SK-N-SH treated with all-trans-retinoic acid at 6 μM for 48 hours (cell line): ENCODE data around the gene ARL4D.

Experiments used
- ATAC-seq: fragments of 200-7000 bp; cut with Tn5 transposase; 3 replicates; pipeline ENCODE4 v1.9.1; 2020; ENCODE audit warnings: mild to moderate bottlenecking, moderate library complexity
- ARNTL ChIP-seq: fragments of 450-650 bp; formaldehyde crosslinking; IDR thresholded peaks from 2 replicates; pipeline ENCODE4 v1.5.0; 2020; ENCODE audit warnings: low read depth, mild to moderate bottlenecking, moderate library complexity, borderline replicate concordance
- BACH2 ChIP-seq: fragments of 250-450 bp; sonication (Bioruptor Pico); IDR thresholded peaks from 2 replicates; pipeline ENCODE4 v1.9.0; 2021; ENCODE audit warnings: mild to moderate bottlenecking, borderline replicate concordance
- CSDC2 ChIP-seq: fragments of 250-450 bp; sonication (Bioruptor Pico); IDR thresholded peaks from 2 replicates; pipeline ENCODE4 v1.5.0; 2020; ENCODE audit warnings: mild to moderate bottlenecking, moderate library complexity
- CSRNP3 ChIP-seq: fragments of 250-450 bp; sonication (Bioruptor Pico); IDR thresholded peaks from 2 replicates; pipeline ENCODE4 v1.5.1; 2021; ENCODE audit warnings: mild to moderate bottlenecking, moderate library complexity
- ESRRG ChIP-seq: fragments of 250-450 bp; sonication (Bioruptor Pico); IDR thresholded peaks from 2 replicates; pipeline ENCODE4 v1.6.1; 2021; ENCODE audit warnings: mild to moderate bottlenecking
- GLIS3 ChIP-seq: fragments of 250-450 bp; sonication (Bioruptor Pico); IDR thresholded peaks from 2 replicates; pipeline ENCODE4 v1.5.0; 2020; ENCODE audit warnings: mild to moderate bottlenecking, moderate library complexity
- ISL1 ChIP-seq: fragments of 250-450 bp; sonication (Bioruptor Pico); IDR thresholded peaks from 2 replicates; pipeline ENCODE4 v2.1.2; 2022; ENCODE audit warnings: mild to moderate bottlenecking, moderate library complexity
- POU6F1 ChIP-seq: fragments of 250-450 bp; sonication (Bioruptor Pico); IDR thresholded peaks from 2 replicates; pipeline ENCODE4 v1.8.0; 2021; ENCODE audit warnings: low read depth, mild to moderate bottlenecking, moderate library complexity, borderline replicate concordance
- PPARA ChIP-seq: fragments of 250-450 bp; sonication (Bioruptor Pico); IDR thresholded peaks from 2 replicates; pipeline ENCODE4 v1.5.0; 2020; ENCODE audit warnings: mild to moderate bottlenecking, borderline replicate concordance
- TCF4 ChIP-seq: fragments of 250-450 bp; sonication (Bioruptor Pico); IDR thresholded peaks from 2 replicates; pipeline ENCODE4 v1.8.0; 2021; ENCODE audit warnings: mild to moderate bottlenecking, moderate library complexity, borderline replicate concordance
- TOX ChIP-seq: fragments of 250-450 bp; sonication (Bioruptor Pico); IDR thresholded peaks from 2 replicates; pipeline ENCODE4 v1.8.0; 2021; ENCODE audit warnings: mild to moderate bottlenecking, moderate library complexity, borderline replicate concordance
- TSHZ2 ChIP-seq: fragments of 250-450 bp; sonication (Bioruptor Pico); IDR thresholded peaks from 2 replicates; pipeline ENCODE4 v1.5.0; 2020; ENCODE audit warnings: mild to moderate bottlenecking, moderate library complexity
- ZC3H10 ChIP-seq: fragments of 250-450 bp; sonication (Bioruptor Pico); IDR thresholded peaks from 2 replicates; pipeline ENCODE4 v1.5.1; 2021; ENCODE audit warnings: mild to moderate bottlenecking, moderate library complexity
- ZFP3 ChIP-seq: fragments of 250-450 bp; sonication (Bioruptor Pico); IDR thresholded peaks from 2 replicates; pipeline ENCODE4 v1.5.0; 2020; ENCODE audit warnings: mild to moderate bottlenecking, moderate library complexity
- ZFP30 ChIP-seq: fragments of 450-650 bp; formaldehyde crosslinking; IDR thresholded peaks from 2 replicates; pipeline ENCODE4 v1.5.0; 2022; ENCODE audit warnings: mild to moderate bottlenecking, moderate library complexity
- ZNF565 ChIP-seq: fragments of 450-650 bp; formaldehyde crosslinking; conservative IDR thresholded peaks from 2 replicates; pipeline ENCODE4 v1.5.0; 2020; ENCODE audit warnings: low read depth, mild to moderate bottlenecking, moderate library complexity
- ZNF70 ChIP-seq: fragments of 450-650 bp; formaldehyde crosslinking; IDR thresholded peaks from 2 replicates; pipeline ENCODE4 v1.5.0; 2020; ENCODE audit warnings: mild to moderate bottlenecking, moderate library complexity
- ZNF8 ChIP-seq: fragments of 450-650 bp; formaldehyde crosslinking; IDR thresholded peaks from 2 replicates; pipeline ENCODE4 v1.5.0; 2020; ENCODE audit warnings: mild to moderate bottlenecking, moderate library complexity
- TF ChIP-seq, protein P1 (sequence below): fragments of 250-450 bp; sonication (Bioruptor Pico); IDR thresholded peaks from 2 replicates; pipeline ENCODE4 v1.8.0; 2020; ENCODE audit warnings: mild to moderate bottlenecking, moderate library complexity, borderline replicate concordance
- TF ChIP-seq, protein P2 (sequence below): fragments of 250-450 bp; sonication (Bioruptor Pico); IDR thresholded peaks from 2 replicates; pipeline ENCODE4 v1.5.1; 2020; ENCODE audit warnings: low read depth, mild to moderate bottlenecking, moderate library complexity

Gene ARL4D

DNA sequence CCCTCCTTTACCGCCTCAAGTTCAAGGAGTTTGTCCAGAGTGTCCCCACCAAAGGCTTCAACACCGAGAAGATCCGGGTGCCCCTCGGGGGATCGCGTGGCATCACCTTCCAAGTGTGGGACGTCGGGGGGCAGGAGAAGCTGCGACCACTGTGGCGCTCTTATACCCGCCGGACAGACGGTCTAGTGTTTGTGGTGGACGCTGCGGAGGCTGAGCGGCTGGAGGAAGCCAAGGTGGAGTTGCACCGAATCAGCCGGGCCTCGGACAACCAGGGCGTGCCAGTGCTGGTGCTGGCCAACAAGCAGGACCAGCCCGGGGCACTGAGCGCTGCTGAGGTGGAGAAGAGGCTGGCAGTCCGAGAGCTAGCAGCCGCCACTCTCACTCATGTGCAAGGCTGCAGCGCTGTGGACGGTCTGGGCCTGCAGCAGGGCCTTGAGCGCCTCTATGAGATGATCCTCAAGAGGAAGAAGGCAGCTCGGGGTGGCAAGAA is 1.1 kb downstream of the ARL4D start:
- no peak for ATAC-seq
- no peak for TF ChIP-seq TCF4 (CRISPR knock-in tag)
- no peak for TF ChIP-seq POU6F1 (CRISPR knock-in tag)
- no peak for TF ChIP-seq ZNF70 (CRISPR knock-in tag)
- no peak for TF ChIP-seq CSDC2
- no peak for TF ChIP-seq GLIS3 (CRISPR knock-in tag)
- no peak for TF ChIP-seq PPARA (CRISPR knock-in tag)
- TF ChIP-seq, all 23 proteins: peak for 0

DNA sequence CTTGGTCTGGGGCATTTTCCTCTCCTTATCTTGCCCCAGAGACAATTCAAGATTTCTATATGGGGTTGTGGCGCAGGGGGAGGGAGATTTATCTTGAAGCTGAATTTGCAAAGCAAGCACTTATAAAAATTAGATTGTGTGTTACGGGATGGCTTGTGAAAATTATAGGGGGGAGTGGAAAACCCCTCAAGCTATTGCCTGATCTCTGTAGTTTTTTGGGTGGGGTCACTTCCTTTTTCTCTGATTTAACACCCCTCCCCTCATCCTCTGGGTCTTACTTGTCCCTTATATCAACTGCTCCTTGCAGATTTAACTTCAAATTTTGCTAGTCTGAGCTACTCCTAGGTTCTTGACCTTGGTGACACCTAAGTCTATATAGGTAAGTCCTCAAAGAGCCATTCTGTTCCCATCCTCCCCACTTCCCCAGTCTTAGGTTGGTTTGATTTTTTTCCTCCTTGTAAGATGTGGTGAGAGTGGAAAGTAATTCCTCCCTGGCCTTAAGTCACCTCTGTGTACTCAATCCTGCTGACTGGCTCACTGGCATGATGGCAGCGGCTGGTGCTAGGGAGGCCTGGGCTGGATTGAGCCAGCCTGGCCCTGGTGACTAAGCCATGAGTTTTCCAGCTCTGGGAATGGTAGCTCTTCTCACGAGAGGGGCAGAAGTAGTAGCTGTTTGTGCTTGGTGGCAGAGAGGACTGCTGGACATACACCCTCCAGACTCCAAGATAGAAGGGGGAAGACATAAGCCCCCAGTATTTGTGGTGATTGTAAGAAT is 2.3 kb downstream of the ARL4D start:
- peak; percentile 78 for ATAC-seq
- TF ChIP-seq ARNTL (CRISPR knock-in tag) (no peak), ZFP3 (CRISPR knock-in tag) (peak; percentile 75)

GRCh38 chr17:43402078-43402477 is 3.3 kb downstream of the ARL4D start:
- TF ChIP-seq TSHZ2 (CRISPR knock-in tag) (no peak), ZNF8 (CRISPR knock-in tag) (no peak), ZC3H10 (no peak), ZNF565 (no peak), ARNTL (CRISPR knock-in tag) (no peak), CSDC2 (no peak), TCF4 (CRISPR knock-in tag) (no peak), TOX (CRISPR knock-in tag) (no peak), ZNF70 (CRISPR knock-in tag) (no peak)

DNA sequence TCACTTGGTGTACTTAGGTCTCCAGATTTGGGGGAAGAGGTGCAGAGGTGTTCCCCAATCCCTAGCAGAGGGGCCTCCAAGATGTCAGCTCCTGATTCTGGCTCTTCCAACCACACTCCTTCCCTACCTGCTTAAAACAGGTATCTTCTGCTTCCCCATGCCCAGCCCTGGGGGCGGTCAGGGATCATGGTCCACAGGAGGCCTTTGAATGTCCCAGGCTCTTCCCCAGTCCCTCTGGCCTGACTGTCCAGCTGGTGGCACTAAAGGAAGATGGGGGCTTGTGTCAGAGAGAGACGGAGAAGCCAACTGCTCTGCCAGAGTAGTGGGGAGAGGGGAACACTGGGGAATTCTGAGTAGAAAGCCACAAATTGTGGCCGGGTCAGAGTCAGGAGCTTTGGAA is 3.8 kb downstream of the ARL4D start:
- no peak for TF ChIP-seq ESRRG
- TF ChIP-seq CSRNP3, result no peak
- no peak for TF ChIP-seq CSDC2
- TF ChIP-seq POU6F1 (CRISPR knock-in tag), result no peak
- no peak for TF ChIP-seq BACH2 (CRISPR knock-in tag)
- TF ChIP-seq, protein P1, sequence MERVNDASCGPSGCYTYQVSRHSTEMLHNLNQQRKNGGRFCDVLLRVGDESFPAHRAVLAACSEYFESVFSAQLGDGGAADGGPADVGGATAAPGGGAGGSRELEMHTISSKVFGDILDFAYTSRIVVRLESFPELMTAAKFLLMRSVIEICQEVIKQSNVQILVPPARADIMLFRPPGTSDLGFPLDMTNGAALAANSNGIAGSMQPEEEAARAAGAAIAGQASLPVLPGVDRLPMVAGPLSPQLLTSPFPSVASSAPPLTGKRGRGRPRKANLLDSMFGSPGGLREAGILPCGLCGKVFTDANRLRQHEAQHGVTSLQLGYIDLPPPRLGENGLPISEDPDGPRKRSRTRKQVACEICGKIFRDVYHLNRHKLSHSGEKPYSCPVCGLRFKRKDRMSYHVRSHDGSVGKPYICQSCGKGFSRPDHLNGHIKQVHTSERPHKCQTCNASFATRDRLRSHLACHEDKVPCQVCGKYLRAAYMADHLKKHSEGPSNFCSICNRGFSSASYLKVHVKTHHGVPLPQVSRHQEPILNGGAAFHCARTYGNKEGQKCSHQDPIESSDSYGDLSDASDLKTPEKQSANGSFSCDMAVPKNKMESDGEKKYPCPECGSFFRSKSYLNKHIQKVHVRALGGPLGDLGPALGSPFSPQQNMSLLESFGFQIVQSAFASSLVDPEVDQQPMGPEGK (CRISPR knock-in tag), result no peak
- TF ChIP-seq ISL1 (CRISPR knock-in tag), result no peak
- TF ChIP-seq, protein P2, sequence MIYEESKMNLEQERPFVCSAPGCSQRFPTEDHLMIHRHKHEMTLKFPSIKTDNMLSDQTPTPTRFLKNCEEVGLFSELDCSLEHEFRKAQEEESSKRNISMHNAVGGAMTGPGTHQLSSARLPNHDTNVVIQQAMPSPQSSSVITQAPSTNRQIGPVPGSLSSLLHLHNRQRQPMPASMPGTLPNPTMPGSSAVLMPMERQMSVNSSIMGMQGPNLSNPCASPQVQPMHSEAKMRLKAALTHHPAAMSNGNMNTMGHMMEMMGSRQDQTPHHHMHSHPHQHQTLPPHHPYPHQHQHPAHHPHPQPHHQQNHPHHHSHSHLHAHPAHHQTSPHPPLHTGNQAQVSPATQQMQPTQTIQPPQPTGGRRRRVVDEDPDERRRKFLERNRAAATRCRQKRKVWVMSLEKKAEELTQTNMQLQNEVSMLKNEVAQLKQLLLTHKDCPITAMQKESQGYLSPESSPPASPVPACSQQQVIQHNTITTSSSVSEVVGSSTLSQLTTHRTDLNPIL (CRISPR knock-in tag), result no peak
- TF ChIP-seq TOX (CRISPR knock-in tag), result no peak
- TF ChIP-seq ZFP30 (CRISPR knock-in tag), result no peak
- TF ChIP-seq, all 23 proteins: peak for 0
- no peak for ATAC-seq

More at GRCh38 chr17:43402078-43402477, 3.3 kb downstream of the ARL4D start:
- ATAC-seq, result no peak
